ENCODE results near the gene INTS1. TPM values are rescaled to one million over a fixed set of nuclear protein-coding genes. Genes with fewer than 3 reads are reported as not detected.

The INTS1 gene
- polyA plus RNA-seq, 2 of the 4 experiments (the other 2 are of a cell fraction): 14.6 to 48.1 TPM

DNA sequence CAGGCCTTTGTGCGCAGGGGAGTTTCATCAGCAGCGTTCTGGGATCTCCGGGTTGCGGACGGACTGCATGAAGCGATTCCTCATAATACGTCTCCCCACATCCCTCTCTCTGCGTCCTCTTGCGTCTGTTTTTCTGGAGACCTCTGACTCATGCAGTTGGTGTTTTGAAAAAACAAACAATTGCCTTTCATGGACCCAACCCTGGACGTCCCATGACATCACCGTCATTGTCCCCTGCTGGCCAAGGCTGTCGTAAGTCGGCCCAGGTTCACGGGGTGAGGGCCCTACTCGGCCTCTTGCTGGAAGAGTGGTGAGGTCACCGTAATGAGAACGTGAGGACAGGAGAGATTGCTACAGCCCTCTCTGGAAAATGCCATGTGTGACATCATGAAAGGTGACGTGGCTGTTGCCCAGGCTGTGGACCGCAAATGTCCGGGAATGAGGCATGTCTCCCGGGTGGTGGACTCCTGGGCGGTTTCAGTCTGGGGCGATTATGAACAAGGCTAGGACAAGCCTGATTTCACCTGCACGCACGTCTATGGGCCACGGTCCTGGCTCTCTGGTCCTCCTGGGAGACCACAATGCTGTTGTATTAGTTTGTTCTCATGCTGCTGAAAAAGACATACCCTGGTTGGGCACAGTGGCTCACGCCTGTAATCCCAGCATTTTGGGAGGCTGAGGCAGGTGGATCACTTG lies 16.5 kb upstream of the INTS1 start:
- ATAC-seq (peak; percentile 89 to 97), FAIRE-seq (peak; percentile 99), DNase-seq (ENCODE audit: low read depth in 1 of 2, low spot score in 1 of 2) (peak; percentile 98 to 100)
- CTCF ChIA-PET: interaction anchor here (1.1 to 7.8 kb wide), 4 partner anchors 13 to 36 kb away, joined by 4 to 64 read pairs (median 5); partner anchors contain the start of genes INTS1 and TMEM184A
- Histone ChIP-seq H3K4me2 (peak overlapping the region; percentile 51), H3K4me3 (no peak overlapping the region), H3K27ac (peak overlapping the region; percentile 95 to 98), H3K4me1 (peaks cover 50% of the 10 kb centered on the region), H3K9me3 (peaks cover 18% of the 10 kb centered on the region)
- WGBS (ENCODE audit: missing lambda C conversion rate): 6% methylated on average over 27 of the region's 27 CpGs
- POLR2A ChIA-PET: interaction anchor here (0.9 kb wide), 1 partner anchor 17 kb away, joined by 3 read pairs; no protein-coding TSS in a partner anchor
- TF ChIP-seq HEYL (CRISPR knock-in tag; IDR thresholded peaks at IDR 0.05): peak; percentile 85; the same call in 1 of the 2 replicates
- TF ChIP-seq, protein P1, sequence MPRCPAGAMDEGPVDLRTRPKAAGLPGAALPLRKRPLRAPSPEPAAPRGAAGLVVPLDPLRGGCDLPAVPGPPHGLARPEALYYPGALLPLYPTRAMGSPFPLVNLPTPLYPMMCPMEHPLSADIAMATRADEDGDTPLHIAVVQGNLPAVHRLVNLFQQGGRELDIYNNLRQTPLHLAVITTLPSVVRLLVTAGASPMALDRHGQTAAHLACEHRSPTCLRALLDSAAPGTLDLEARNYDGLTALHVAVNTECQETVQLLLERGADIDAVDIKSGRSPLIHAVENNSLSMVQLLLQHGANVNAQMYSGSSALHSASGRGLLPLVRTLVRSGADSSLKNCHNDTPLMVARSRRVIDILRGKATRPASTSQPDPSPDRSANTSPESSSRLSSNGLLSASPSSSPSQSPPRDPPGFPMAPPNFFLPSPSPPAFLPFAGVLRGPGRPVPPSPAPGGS (IDR thresholded peaks at IDR 0.05): peak; percentile 97; the same call in 2 of the 3 replicates
- peak; percentile 58 for TF ChIP-seq FOXS1 (CRISPR knock-in tag; IDR thresholded peaks at IDR 0.05)
- no peak for TF ChIP-seq ZC3H11A (IDR thresholded peaks at IDR 0.05)
- peak; percentile 56 for TF ChIP-seq FOSB (CRISPR knock-in tag; IDR thresholded peaks at IDR 0.05)
- TF ChIP-seq JUN (IDR thresholded peaks at IDR 0.05): peak; percentile 99 to 100
- TF ChIP-seq CHD2 (IDR thresholded peaks at IDR 0.05; ENCODE audit: low read length, partially characterized antibody): peak; percentile 45
- peak; percentile 99 for TF ChIP-seq RARB (CRISPR knock-in tag; IDR thresholded peaks at IDR 0.05)
- no peak for TF ChIP-seq KDM5A (IDR thresholded peaks at IDR 0.05)
- TF ChIP-seq SMC3 (IDR thresholded peaks at IDR 0.05): peak; percentile 45; the same call in 1 of the 3 replicates
- peak; percentile 57 for TF ChIP-seq MAFK (IDR thresholded peaks at IDR 0.05; ENCODE audit: partially characterized antibody)
- no peak for TF ChIP-seq MAZ (IDR thresholded peaks at IDR 0.05; ENCODE audit: borderline replicate concordance, low read depth, low read length)
- no peak for TF ChIP-seq CBX8 (IDR thresholded peaks at IDR 0.05)
- TF ChIP-seq USF2 (IDR thresholded peaks at IDR 0.05): no peak
- TF ChIP-seq, protein P2, sequence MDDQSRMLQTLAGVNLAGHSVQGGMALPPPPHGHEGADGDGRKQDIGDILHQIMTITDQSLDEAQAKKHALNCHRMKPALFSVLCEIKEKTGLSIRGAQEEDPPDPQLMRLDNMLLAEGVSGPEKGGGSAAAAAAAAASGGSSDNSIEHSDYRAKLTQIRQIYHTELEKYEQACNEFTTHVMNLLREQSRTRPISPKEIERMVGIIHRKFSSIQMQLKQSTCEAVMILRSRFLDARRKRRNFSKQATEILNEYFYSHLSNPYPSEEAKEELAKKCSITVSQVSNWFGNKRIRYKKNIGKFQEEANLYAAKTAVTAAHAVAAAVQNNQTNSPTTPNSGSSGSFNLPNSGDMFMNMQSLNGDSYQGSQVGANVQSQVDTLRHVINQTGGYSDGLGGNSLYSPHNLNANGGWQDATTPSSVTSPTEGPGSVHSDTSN (IDR thresholded peaks at IDR 0.05): peak; percentile 82
- TF ChIP-seq, protein P3, sequence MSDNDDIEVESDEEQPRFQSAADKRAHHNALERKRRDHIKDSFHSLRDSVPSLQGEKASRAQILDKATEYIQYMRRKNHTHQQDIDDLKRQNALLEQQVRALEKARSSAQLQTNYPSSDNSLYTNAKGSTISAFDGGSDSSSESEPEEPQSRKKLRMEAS (IDR thresholded peaks at IDR 0.05): peak; percentile 97
- TF ChIP-seq ZFP36 (IDR thresholded peaks at IDR 0.05; ENCODE audit: borderline replicate concordance, partially characterized antibody): no peak
- TF ChIP-seq NFE2L2 (conservative IDR thresholded peaks at IDR 0.05; ENCODE audit: low read length): no peak; the same call in 1 of the 2 replicates
- TF ChIP-seq, protein P4, sequence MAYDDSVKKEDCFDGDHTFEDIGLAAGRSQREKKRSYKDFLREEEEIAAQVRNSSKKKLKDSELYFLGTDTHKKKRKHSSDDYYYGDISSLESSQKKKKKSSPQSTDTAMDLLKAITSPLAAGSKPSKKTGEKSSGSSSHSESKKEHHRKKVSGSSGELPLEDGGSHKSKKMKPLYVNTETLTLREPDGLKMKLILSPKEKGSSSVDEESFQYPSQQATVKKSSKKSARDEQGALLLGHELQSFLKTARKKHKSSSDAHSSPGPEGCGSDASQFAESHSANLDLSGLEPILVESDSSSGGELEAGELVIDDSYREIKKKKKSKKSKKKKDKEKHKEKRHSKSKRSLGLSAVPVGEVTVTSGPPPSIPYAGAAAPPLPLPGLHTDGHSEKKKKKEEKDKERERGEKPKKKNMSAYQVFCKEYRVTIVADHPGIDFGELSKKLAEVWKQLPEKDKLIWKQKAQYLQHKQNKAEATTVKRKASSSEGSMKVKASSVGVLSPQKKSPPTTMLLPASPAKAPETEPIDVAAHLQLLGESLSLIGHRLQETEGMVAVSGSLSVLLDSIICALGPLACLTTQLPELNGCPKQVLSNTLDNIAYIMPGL (CRISPR knock-in tag; IDR thresholded peaks at IDR 0.05; ENCODE audit: borderline replicate concordance): no peak
- peak; percentile 85; the same call in 1 of the 2 replicates for TF ChIP-seq HOXB5 (CRISPR knock-in tag; IDR thresholded peaks at IDR 0.05)
- TF ChIP-seq E2F6 (IDR thresholded peaks at IDR 0.05; ENCODE audit: borderline replicate concordance, low read depth): no peak
- 0 out of 2 replicates have a peak, but pooled peaks have one; percentile 37 for TF ChIP-seq ATOH8 (CRISPR knock-in tag; IDR thresholded peaks at IDR 0.05; ENCODE audit: low read depth)
- TF ChIP-seq HES2 (IDR thresholded peaks at IDR 0.05): peak; percentile 88
- TF ChIP-seq CEBPB (IDR thresholded peaks at IDR 0.05): peak; percentile 97 to 98
- TF ChIP-seq CBX2 (IDR thresholded peaks at IDR 0.05; ENCODE audit: borderline replicate concordance, low read depth): no peak
- TF ChIP-seq POLR2A (IDR thresholded peaks at IDR 0.05; ENCODE audit: low read length): no peak
- peak; percentile 99 for TF ChIP-seq GATA3 (IDR thresholded peaks at IDR 0.05; ENCODE audit: borderline replicate concordance)
- peak; percentile 89 for TF ChIP-seq ZNF302 (CRISPR knock-in tag; IDR thresholded peaks at IDR 0.05)
- TF ChIP-seq HDAC2 (IDR thresholded peaks at IDR 0.05): no peak
- TF ChIP-seq, protein P5, sequence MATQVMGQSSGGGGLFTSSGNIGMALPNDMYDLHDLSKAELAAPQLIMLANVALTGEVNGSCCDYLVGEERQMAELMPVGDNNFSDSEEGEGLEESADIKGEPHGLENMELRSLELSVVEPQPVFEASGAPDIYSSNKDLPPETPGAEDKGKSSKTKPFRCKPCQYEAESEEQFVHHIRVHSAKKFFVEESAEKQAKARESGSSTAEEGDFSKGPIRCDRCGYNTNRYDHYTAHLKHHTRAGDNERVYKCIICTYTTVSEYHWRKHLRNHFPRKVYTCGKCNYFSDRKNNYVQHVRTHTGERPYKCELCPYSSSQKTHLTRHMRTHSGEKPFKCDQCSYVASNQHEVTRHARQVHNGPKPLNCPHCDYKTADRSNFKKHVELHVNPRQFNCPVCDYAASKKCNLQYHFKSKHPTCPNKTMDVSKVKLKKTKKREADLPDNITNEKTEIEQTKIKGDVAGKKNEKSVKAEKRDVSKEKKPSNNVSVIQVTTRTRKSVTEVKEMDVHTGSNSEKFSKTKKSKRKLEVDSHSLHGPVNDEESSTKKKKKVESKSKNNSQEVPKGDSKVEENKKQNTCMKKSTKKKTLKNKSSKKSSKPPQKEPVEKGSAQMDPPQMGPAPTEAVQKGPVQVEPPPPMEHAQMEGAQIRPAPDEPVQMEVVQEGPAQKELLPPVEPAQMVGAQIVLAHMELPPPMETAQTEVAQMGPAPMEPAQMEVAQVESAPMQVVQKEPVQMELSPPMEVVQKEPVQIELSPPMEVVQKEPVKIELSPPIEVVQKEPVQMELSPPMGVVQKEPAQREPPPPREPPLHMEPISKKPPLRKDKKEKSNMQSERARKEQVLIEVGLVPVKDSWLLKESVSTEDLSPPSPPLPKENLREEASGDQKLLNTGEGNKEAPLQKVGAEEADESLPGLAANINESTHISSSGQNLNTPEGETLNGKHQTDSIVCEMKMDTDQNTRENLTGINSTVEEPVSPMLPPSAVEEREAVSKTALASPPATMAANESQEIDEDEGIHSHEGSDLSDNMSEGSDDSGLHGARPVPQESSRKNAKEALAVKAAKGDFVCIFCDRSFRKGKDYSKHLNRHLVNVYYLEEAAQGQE (IDR thresholded peaks at IDR 0.05): no peak

All from A549 (cell line).